DND-41 (cell line): ENCODE data around the gene ATR.

ENCODE experiments used
- CTCF ChIP-seq: IDR thresholded peaks from 2 replicates; pipeline ENCODE4 v1.5.1; 2012; ENCODE audit warnings: borderline replicate concordance, low read length, moderate library complexity, mild to moderate bottlenecking; ENCODE audit not compliant: poor library complexity, severe bottlenecking; ENCODE audit errors: extremely low read depth
- EZH2 ChIP-seq: IDR thresholded peaks from 3 replicates; pipeline ENCODE4 v1.6.1; 2012; ENCODE audit warnings: borderline replicate concordance, low read depth, mild to moderate bottlenecking, moderate library complexity, low read length, inconsistent platforms; ENCODE audit not compliant: severe bottlenecking

GRCh38 chr3:142468456-142468855 is 110.1 kb downstream of the ATR start:
- TF ChIP-seq CTCF = no peak
- no peak for TF ChIP-seq EZH2
